GM19023 (cell line): ENCODE results near the gene SAP30L.
A peak's percentile ranks its signal among the peaks of the same experiment; 100 is the strongest.

Experiments
- ATAC-seq: cut with Tn5 transposase; IDR thresholded peaks from one replicate; pipeline ENCODE4 v1.9.1; 2021; ENCODE audit warnings: mild to moderate bottlenecking, moderate library complexity; ENCODE audit not compliant: unreplicated experiment

SAP30L gene

GRCh38 chr5:154479160-154479943 lies 33.6 kb downstream of the SAP30L start:
- ATAC-seq, result no peak

GRCh38 chr5:154479944-154480750 lies 34.4 kb downstream of the SAP30L start:
- ATAC-seq, result no peak

- no peak for ATAC-seq
Observed at GRCh38 chr5:154480847-154481246, 35.0 kb downstream of the SAP30L start.

GRCh38 chr5:154481584-154482381 lies 36.0 kb downstream of the SAP30L start:
- ATAC-seq, result no peak

- ATAC-seq, result no peak
Observed at GRCh38 chr5:154482528-154483449, 37.0 kb downstream of the SAP30L start.

- ATAC-seq, result no peak
Observed at GRCh38 chr5:154483654-154484392, 38.0 kb downstream of the SAP30L start.

- ATAC-seq, result no peak
Observed at GRCh38 chr5:154484393-154485095, 38.7 kb downstream of the SAP30L start.

- ATAC-seq, result no peak
Observed at GRCh38 chr5:154485096-154485491, 39.3 kb downstream of the SAP30L start.

GRCh38 chr5:154485850-154486426 lies 40.1 kb downstream of the SAP30L start:
- no peak for ATAC-seq

GRCh38 chr5:154486427-154486866 lies 40.6 kb downstream of the SAP30L start:
- no peak for ATAC-seq

- ATAC-seq, result peak; percentile 98
Observed at GRCh38 chr5:154487541-154487940, 41.7 kb downstream of the SAP30L start.

GRCh38 chr5:154491941-154492340 lies 46.1 kb downstream of the SAP30L start:
- ATAC-seq, result no peak

- no peak for ATAC-seq
Observed at GRCh38 chr5:154493274-154493673, 47.5 kb downstream of the SAP30L start.

- ATAC-seq, result no peak
Observed at GRCh38 chr5:154494036-154494435, 48.2 kb downstream of the SAP30L start.

GRCh38 chr5:154498591-154498990 lies 52.8 kb downstream of the SAP30L start:
- ATAC-seq, result no peak

GRCh38 chr5:154498994-154499393 lies 53.2 kb downstream of the SAP30L start:
- no peak for ATAC-seq

GRCh38 chr5:154501566-154501965 lies 55.8 kb downstream of the SAP30L start:
- no peak for ATAC-seq

- no peak for ATAC-seq
Observed at GRCh38 chr5:154502180-154502579, 56.4 kb downstream of the SAP30L start.

- no peak for ATAC-seq
Observed at GRCh38 chr5:154503698-154504039, 57.9 kb downstream of the SAP30L start.
